Cardiac fibroblast (primary cell): ENCODE data around the gene RPH3AL.
"Not testable (repeated sequence)": the region's sequence is repeated elsewhere in the genome, so short reads cannot be mapped to it uniquely, and the experiment has no call there.

Experiments used
- DNase-seq, 2 donors: peaks; one replicate each; pipeline versions ENCODE4 v3.0.0 to v3.0.0-alpha.2; 2010; ENCODE audit warnings: low read depth in 2 of 2
- H3K4me3 ChIP-seq, 2 donors: replicated peaks in 1 of 2; 1 replicate in 1 of 2; 2 replicates in 1 of 2; pipeline ENCODE4 v1.5.1; 2011; ENCODE audit warnings: low read depth in 2 of 2, low read length in 2 of 2, mild to moderate bottlenecking in 2 of 2, moderate library complexity in 1 of 2
- TF ChIP-seq, protein P1 (sequence below): IDR thresholded peaks from one replicate; pipeline ENCODE4 v1.5.1; 2011; ENCODE audit warnings: low read depth, mild to moderate bottlenecking, low read length, inconsistent platforms

RPH3AL gene

GRCh38 chr17:177155-177554, 175.5 kb downstream of the RPH3AL start:
- no peak for DNase-seq
- TF ChIP-seq, protein P1, sequence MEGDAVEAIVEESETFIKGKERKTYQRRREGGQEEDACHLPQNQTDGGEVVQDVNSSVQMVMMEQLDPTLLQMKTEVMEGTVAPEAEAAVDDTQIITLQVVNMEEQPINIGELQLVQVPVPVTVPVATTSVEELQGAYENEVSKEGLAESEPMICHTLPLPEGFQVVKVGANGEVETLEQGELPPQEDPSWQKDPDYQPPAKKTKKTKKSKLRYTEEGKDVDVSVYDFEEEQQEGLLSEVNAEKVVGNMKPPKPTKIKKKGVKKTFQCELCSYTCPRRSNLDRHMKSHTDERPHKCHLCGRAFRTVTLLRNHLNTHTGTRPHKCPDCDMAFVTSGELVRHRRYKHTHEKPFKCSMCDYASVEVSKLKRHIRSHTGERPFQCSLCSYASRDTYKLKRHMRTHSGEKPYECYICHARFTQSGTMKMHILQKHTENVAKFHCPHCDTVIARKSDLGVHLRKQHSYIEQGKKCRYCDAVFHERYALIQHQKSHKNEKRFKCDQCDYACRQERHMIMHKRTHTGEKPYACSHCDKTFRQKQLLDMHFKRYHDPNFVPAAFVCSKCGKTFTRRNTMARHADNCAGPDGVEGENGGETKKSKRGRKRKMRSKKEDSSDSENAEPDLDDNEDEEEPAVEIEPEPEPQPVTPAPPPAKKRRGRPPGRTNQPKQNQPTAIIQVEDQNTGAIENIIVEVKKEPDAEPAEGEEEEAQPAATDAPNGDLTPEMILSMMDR: no peak
- H3K4me3 ChIP-seq: no peak overlapping the region

DNA sequence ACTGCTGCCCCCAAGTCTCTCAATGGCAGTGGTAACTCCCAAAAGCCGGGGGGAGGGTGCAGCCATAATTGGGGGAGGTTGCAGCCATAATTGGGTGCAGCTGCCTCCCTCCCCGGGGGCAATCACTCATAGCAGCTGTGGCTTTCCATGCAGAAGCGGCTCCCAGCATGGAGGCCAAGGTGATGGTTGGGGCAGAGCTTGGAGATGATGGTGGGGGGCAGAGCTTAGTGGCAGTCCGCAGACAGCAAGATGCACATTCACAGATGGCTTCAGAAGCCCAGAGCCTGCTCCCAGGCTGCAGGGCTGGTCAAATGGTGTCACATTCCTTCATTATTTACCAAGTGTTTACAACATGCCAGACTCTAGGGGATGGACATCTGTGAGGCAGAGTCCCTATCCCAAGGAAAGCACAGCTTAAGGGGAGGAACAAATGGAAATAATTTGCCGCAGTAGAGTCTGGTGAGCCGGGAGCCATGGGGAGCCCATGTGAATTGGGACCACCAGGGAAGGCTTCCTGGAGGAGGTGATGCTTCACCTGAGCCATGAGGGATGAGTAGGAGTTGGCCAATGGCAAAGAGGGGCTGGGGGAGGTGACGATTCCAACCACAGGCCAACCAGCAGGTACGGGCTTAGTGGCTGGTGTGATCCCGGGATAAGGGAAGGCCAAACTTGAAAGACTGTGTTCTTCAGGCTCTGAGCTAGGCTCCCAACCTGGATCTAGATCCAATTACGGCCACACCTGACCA, 179.3 kb downstream of the RPH3AL start:
- H3K4me3 ChIP-seq: no peak overlapping the region
- DNase-seq: no peak
- TF ChIP-seq, protein P1: no peak

DNA sequence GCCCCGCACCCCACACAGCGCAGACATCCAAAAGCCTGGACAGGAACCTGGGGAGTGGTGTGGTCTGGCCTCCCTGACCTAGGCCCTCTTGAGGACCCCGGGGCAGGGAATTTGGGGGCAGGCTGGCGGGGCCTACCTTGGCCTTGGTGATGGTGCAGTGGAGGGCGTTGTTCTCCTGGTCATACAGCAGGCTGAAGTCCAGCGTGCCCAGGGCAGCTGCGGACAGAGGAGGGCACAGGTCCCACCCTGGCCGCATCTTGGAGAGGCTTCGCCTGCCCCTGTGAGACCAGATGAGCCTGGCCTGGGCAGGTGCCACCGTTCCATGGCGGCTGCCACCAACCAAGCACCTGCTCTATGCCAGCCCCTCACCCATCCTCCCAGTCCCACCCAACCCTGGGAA, 180.2 kb downstream of the RPH3AL start:
- no peak for DNase-seq
- H3K4me3 ChIP-seq: no peak overlapping the region
- TF ChIP-seq, protein P1: no peak

- DNase-seq: no peak
- TF ChIP-seq, protein P1: no peak
- no peak overlapping the region for H3K4me3 ChIP-seq
Observed at GRCh38 chr17:171871-172270, 180.7 kb downstream of the RPH3AL start.

DNA sequence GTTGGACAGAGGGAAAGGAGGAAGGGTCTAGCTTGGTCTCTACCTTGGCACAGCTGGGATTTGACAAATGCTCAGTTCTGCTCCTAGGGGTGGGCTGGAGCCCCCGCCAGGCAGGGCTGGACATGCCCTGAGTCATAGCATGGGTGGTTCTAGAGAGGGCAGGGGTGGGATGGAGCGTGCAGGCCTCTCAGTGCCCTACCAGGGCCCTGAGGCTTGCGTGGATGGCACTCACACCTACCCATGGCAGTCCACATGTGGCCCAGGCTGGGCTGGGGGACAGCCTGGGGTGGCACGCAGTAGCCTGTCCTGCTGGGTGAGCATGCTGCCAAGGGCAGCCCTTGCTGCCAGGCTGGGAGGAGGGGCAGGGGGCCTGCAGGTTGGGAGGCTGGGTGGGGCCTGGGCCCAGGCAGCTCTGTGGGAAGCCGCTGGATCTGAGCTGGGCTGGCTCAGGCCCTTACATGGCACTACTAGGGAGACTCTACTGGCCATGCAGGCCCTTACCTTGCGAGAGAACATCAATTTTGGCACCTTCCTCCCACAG, 182.4 kb downstream of the RPH3AL start:
- TF ChIP-seq, protein P1: no peak
- no peak for DNase-seq
- H3K4me3 ChIP-seq: no peak overlapping the region

GRCh38 chr17:168614-169013, 184.0 kb downstream of the RPH3AL start:
- H3K4me3 ChIP-seq, DNase-seq: not testable (repeated sequence)

- DNase-seq: no peak
- H3K4me3 ChIP-seq: no peak overlapping the region
- TF ChIP-seq, protein P1: no peak
Observed at GRCh38 chr17:165939-166338, 186.7 kb downstream of the RPH3AL start.
